Retinal pigment epithelial cell (primary cell): ENCODE results near the gene GRIA4.
"Not testable (repeated sequence)": the region's sequence is repeated elsewhere in the genome, so short reads cannot be mapped to it uniquely, and the experiment has no call there.

Experiments used
- DNase-seq: peaks from one replicate; pipeline ENCODE4 v3.0.0-alpha.2; 2010; ENCODE audit warnings: low read depth
- H3K4me3 ChIP-seq: 2 replicates; pipeline ENCODE4 v1.5.1; 2011; ENCODE audit warnings: mild to moderate bottlenecking, low read length, control low read depth, moderate library complexity
- CTCF ChIP-seq: conservative IDR thresholded peaks from 2 replicates; pipeline ENCODE4 v1.5.1; 2011; ENCODE audit warnings: low read depth, low read length, control low read depth, inconsistent platforms

Gene GRIA4

DNA sequence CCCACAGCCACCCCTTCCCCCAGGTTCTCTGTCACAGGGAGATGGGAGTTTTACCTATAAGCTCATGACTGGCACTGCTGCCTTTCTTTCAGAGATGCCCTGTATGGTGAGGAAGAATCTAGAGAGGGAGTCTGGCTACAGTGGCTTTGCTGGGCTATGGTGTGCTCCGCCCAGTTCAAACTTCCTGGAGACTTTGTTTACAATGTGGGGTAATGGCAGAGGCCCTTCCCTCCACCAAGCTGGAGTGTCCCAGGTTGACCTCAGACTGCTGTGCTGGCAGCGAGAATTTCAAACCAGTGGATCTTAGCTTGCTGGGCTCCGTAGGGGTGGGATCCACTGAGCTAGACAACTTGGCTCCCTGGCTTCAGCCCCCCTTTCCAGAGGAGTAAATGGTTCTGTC lies 268.6 kb downstream of the GRIA4 start:
- H3K4me3 ChIP-seq: no peak overlapping the region
- DNase-seq: no peak
- TF ChIP-seq CTCF: no peak

GRCh38 chr11:105878927-105879326 lies 269.1 kb downstream of the GRIA4 start:
- not testable (repeated sequence) for H3K4me3 ChIP-seq, DNase-seq

DNA sequence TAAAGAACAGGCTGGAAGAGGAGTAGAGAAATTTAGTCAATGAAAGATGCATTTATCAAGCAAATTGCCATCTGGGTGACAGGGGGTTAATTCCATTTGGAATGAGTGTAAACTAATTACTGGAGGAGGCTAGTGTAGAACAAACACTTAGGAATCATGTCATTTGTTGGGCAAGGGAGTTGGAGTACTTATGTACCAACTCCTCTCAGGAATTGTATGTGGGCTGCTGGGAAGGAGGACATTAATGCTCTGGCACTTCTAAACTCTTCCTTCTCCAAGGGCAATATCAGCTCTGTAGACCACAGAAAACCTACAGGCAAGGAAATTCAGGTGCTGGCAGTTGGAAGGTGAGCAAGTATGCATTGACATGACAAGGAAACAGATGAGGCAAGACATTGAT lies 271.2 kb downstream of the GRIA4 start:
- no peak overlapping the region for H3K4me3 ChIP-seq
- DNase-seq: no peak
- no peak for TF ChIP-seq CTCF

GRCh38 chr11:105884436-105884835 lies 274.6 kb downstream of the GRIA4 start:
- H3K4me3 ChIP-seq: no peak overlapping the region
- no peak for TF ChIP-seq CTCF
- no peak for DNase-seq

DNA sequence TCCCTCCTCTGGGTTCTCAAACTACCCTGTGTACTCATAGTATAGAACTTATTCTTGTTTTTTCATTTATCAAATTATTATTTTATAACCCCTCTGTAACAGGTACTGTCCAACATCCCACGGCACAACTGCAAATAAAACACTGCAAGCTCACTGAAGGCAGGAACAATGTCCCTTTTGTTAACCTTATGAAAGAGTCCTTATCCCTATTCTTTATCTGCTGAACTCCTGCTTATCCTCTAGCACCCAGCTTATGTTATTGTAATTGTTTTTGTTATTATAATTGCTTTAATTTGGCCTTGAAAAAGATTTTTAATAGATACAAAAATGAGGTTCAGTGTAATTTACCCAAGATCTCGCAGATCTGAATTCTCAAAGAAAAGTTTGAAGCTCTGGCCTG lies 281.8 kb downstream of the GRIA4 start:
- DNase-seq: no peak
- no peak for TF ChIP-seq CTCF
- no peak overlapping the region for H3K4me3 ChIP-seq

- TF ChIP-seq CTCF: no peak
- no peak for DNase-seq
- H3K4me3 ChIP-seq: no peak overlapping the region
Observed at GRCh38 chr11:105897161-105897560, 287.3 kb downstream of the GRIA4 start.

GRCh38 chr11:105899772-105900171 lies 289.9 kb downstream of the GRIA4 start:
- no peak overlapping the region for H3K4me3 ChIP-seq
- DNase-seq: no peak
- no peak for TF ChIP-seq CTCF

DNA sequence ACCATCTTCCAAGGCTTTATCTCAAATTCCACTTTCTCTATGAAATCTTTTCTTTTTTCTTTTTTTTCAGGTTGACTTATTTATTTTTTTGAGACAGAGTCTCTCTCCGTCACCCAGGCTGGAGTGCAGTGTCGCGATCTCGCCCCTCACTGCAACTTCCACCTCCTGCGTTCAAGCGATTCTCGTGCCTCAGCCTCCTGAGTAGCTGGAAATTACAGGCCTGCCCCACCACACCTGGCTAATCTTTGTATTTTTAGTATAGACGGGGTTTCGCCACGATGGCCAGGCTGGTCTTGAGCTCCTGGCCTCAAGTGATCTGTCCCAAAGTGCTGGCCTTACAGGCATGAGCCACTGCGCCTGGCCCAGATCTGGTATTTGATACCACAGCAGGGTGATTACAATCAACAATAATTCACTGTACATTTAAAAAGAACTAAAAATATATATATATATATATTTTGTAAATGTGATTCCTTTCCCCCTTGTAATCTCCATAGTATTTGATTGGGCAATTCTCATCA lies 290.7 kb downstream of the GRIA4 start:
- DNase-seq: no peak
- no peak for TF ChIP-seq CTCF
- H3K4me3 ChIP-seq: no peak overlapping the region
